Activated naive CD4-positive, alpha-beta T cell treated with Interleukin-2 at 50 U/mL for 16 hours (primary cell): Measurements from ENCODE around the gene PEX11A.
"Not testable (repeated sequence)": the region's sequence is repeated elsewhere in the genome, so short reads cannot be mapped to it uniquely, and the experiment has no call there.

Experiments used
- DNase-seq: peaks from one replicate; pipeline ENCODE4 v3.0.0-alpha.2; 2020

Gene PEX11A

GRCh38 chr15:89690276-89691218 is at the start of gene PEX11A, which contains the start of gene WDR93:
TSS of gene PEX11A (minus strand) at chr15:89690754. CDS start at chr15:89690632, 122 bp downstream.
TSS of gene WDR93 (plus strand) at chr15:89690811. CDS start at chr15:89701747, 10,936 bp downstream.
- peak; percentile 80 for DNase-seq

DNA sequence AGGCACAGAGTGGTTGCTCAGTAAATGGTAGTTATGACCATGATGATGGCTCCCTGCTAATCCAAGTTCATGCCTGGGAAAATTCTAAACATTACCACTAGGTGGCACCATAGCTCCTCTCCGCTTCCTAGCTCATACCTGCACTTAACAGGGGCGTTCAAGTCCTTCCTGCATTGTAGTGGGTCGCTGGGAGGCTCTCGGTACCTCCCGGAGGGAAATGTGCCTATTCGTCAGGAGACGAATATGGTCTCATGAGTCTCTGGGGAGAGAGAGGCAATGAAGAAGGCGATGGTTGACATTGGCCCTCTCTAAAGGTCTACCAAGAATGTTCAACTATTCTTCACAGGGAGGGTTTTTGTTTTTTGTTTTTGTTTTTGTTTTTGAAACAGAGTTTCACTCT is 49.6 kb upstream of the PEX11A start:
- DNase-seq: peak; percentile 49

DNA sequence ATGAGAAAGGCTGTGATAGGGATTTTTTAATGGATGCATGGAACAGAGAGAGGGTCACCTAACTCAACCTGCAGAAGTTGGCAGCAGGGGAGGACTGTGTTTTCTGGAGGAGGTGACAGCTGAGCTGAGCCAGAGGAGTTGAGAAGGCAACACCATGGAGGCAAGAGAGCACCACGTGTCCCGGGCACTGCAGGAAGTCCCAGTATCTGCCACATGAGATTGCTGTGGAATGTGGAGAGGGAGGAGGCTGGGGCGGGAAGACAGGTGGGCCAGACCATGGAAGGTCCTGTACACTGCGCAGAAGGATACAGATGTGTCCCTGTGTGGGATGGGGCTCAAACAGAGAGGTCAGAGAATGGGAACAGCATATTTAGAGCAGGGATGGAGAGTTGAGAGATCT is 45.2 kb upstream of the PEX11A start:
- no peak for DNase-seq

DNA sequence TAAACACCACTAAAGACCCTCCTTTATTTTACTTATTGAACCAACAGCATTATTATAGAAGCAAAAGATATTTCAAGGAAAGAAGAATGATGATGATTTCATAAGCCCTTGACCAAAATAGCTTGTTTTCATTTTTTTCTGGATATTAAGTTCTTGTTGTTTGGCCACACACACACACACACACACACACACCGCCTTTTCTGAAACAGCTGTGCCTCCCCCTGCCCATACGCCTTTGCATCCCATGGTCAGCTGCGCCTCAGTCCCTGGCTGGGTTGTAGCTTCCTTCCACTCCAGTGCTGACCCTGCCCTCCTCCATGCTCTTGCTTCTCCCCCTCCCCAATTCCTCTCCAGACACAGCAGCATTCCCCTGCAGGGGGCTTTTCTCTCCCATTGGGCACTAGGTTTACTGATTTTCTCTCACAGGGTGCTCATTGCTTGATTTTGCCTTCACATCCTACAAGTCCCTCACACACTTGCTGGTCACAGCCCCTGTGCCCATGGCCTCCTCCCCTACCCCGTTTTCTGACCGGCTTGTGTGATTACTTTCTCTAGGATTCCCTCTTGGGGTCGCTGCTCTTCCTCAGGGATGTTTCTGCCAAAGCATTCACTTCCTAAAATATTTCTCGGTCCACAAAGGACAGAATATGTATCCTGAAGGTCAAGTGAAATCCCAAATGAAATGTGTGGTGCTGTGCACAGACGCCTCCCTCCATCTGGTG is 42.1 kb upstream of the PEX11A start:
- DNase-seq: no peak

DNA sequence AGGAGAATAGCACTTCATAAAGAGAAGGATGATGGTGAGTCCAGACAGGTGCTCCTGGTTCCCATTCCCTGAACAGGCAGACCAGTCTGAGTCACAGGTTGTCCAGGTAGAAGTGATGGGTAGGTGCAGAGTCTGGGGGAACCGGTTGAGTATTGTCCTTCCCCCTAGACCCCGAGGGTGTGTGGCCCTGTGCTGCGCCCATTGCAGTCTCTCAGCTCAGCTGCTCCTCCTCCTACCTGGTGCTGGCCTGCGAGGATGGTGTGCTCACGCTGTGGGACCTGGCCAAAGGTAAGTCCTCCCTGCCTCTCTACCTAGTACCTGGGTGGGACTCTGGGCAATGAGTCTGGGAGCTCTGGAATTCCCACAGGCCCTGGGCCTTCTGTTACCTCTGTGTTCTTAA is 40.7 kb upstream of the PEX11A start:
- no peak for DNase-seq

GRCh38 chr15:89728254-89728653 is 37.7 kb upstream of the PEX11A start:
- no peak for DNase-seq

- DNase-seq: no peak
Measured at GRCh38 chr15:89725064-89725463, 34.5 kb upstream of the PEX11A start.

DNA sequence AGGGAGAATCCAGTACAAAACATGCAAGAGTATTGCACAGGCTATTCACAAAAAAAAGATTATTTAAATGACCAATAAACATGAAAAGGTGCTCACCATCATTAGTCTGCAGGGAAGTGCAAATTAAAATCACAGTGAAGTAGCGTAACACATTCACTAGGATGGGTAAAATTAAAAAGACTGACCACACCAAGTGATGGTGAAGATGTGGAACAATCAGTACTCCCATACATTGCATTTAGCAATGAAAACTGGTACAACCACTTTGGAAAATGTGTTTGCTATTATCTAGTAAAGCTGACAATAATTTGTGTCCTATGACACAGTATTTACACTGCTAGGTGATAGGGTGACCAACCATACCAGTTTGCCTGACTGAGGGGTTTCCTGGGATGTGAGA is 34.1 kb upstream of the PEX11A start:
- DNase-seq: no peak

DNA sequence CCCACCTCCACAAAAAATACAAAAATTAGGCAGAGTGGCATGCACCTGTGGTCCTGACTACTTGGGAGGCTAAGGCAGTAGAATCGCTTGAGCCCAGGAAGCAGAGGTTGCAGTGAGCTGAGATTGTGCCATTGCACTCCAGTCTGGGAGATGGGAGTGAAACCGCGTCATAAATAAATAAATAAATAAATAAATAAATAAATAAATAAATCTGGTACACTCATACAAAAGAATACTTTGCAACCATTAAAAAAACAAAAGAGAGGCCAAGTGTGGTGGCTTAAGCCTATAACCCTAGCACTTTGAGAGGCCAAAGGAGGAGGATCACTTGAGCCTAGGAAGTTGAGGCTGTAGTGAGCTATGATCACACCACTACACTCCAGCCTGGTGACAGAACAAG is 32.5 kb upstream of the PEX11A start:
- DNase-seq: no peak

GRCh38 chr15:89714775-89715174 is 24.2 kb upstream of the PEX11A start:
- DNase-seq: no peak

GRCh38 chr15:89707577-89707976 is 17.0 kb upstream of the PEX11A start:
- no peak for DNase-seq

DNA sequence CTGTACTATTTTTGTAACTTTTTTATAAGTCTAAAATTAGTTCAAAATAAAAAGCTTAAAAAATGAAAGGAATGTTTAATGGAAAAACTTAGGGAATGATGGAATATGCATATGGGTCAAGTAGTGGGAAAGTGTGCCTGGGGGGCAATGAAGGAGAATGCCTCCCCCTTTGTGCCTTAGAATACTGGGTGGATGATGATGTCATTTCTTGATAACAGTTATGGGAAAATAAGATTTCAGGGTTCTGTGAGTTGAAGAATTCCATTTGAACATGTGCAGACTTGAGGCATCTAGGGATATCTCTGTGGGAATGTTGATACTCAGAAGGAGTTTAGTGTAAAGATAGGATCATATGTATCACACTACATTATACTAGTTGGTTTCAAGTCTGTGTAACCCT is 13.9 kb upstream of the PEX11A start:
- DNase-seq: no peak

DNA sequence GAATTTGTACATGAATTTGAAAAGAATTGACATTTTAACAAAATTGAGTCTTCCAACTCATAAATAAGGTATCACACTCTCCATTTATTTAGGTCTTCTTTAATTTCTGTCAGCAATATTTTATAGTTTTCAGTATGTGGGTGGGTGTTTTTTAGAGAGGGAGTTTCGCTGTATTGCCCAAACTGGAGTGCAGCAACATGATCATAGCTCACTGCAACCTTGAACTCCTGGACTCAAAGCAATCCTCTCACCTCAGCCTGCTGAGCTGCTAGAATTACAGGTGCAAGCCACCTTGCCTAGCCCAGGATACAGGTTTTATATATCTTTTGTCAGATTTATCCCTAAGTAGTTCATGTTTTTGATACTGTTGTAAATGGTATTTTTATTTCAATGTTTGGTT is 4.6 kb upstream of the PEX11A start:
- DNase-seq: no peak

- DNase-seq: no peak
Measured at GRCh38 chr15:89693696-89694095, 3.1 kb upstream of the PEX11A start.

- DNase-seq: no peak
Measured at GRCh38 chr15:89693091-89693490, 2.5 kb upstream of the PEX11A start.

DNA sequence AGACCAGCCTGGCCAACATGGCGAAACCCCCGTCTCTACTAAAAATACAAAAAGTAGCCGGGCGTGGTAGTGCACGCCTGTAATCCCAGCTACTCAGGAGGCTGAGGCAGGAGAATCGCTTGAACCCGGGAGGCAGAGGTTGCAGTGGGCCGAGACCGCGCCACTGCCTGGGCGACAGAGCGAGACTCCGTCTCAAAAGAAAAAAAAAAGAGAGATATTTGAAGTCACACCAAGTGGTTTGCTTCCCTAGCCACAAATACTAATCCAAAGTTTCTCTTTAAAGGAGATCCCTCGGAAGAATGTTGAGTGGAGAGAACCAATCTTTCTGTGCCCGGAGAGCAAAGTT is 651 bp downstream of the PEX11A start:
- DNase-seq: not testable (repeated sequence)

DNA sequence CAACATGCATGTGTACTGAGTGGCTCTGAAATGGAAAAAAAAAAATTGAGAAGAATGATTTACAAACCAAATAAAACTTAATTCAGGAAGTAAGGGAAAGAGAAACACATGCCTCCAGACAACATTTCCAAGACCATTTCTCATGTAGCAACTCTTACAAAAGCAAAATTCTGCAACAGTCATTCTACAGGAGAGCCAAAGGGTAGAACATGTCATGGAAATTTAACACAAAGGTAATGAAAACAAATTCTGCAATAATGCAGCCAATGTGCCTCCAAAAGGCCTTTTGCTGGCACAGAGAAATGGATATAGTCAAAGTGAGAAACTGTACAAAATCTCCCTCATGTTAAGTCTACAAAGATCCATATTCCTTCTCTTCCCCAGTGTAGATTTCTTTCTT is 4.0 kb downstream of the PEX11A start:
- no peak for DNase-seq

DNA sequence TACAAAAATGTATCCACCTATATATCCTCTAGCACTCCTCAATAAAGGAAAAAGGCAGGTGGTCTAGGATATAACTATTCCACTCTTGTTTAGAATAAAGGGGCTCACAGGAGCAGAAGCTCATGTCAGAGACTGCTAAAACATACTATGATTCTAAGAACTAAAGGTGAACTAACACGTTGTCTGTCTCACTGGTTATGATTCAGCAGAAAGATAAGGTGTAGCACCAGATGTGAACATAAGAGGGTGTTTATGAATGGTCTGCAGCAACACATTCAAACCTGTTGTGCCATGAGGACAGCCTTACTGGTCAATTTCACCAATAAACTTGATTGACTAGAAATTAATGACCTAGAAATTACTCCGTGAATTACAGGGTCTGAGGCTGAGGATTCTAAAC is 4.6 kb downstream of the PEX11A start:
- DNase-seq: no peak

DNA sequence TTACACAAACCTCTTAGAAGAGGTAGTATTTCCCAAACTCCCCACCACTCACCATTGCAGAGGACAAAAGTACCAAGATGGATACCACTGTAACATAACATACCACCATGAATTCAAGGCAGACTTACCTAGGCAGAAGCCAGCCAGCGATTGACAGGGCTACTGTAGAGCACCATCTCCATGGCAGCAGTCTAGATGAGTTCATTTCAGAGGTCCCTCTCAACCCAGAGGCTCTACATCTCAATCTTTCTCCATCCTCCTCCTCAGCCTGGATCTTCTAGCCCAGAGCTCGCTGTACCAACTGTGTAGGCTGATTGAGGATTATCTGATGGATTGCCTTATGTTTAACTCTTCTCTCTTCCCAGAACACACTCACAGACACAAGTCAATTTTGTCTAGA is 9.4 kb downstream of the PEX11A start:
- no peak for DNase-seq

DNA sequence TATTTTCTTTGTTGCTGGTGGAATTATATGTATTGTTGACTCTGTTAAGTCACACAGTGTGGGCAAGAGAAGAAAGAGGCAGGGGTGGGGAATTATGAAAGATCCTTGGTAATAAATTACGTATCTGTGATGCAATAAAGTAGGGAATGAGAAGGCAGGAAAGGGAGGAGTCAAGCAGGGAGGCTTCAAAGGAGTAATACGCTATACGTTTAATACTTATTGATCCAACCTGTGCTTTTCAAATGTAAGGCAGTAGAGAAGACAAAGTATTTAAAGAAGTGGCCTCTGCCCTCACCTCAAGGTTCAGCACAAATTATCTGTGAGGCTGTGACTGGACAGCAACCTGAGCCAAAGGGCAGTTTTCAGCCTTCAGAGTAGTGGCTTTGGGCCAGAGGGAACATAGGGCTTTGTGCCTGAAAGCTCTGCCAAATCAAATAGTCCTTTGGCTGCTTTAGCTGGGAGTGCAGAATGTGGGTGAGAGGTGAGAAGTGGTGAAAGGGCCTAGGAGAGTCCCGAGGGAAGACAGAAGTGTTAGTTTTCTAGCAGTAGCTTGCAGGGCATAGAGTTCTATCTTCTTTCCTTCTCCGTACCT is 10.2 kb downstream of the PEX11A start:
- DNase-seq: no peak

GRCh38 chr15:89679212-89679611 is 11.3 kb downstream of the PEX11A start, which contains the start of gene PLIN1:
TSS of gene PLIN1 (minus strand) at chr15:89679367. CDS start at chr15:89677489, 1,878 bp downstream.
- DNase-seq: no peak

DNA sequence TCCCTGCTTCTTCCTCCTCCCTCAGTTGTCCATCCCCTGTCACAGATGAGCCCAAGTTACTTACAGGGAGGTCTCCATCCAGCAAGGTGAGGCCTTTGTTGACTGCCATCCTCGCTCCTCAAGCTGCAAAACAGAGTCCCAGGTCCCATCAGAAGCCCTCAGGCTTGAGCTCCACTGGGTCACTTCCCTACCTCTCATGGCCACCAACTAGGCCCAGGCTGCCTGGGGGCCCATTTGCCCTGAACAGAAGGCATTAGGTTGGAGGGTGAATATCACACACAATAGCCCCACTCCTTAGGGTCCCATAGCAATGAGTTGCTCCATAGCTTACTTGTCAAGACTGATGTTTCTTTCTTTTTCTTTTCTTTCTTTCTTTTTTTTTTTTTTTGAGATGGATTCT is 13.2 kb downstream of the PEX11A start:
- no peak for DNase-seq

DNA sequence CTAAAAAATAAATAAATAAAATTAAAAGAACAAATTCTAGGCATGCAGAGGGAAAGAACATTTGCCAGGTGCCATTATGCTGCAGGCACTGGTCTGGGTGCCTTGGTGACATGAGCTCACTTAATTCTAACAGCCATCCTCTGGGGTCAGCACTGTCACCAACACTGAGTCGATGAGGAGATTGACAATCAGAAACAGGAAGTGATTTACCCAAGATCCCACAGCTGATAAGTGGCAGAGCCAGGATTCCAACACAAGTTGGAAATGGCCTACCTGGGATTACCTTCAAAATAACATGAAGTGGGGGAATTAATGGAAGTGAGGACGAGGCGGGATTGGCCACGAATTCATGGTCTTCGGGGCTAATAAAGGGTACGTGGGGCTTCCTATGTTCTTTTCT is 14.9 kb downstream of the PEX11A start:
- DNase-seq: no peak

DNA sequence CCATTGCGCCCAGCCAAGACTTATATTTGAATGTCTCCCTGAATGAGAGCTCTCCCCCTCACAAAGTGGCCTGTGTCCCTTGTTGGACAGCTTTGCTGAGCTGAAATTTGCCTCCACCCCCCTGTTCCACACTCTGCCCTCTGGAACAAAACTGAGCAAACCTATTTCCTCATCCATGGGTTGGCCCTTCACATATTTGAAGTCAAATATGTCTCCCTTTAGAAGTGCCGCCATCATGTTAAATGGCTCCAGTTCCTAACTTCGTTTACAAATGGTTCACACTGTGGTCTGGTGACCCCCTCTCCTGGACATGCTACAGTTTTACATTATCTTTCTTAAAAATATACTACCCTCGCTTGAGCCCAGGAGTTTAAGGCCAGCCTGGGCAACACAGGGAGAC is 16.0 kb downstream of the PEX11A start:
- DNase-seq: no peak
